Ishikawa (cell line): ENCODE data around the gene RPS6KA5.
A peak's percentile ranks its signal among the peaks of the same experiment; 100 is the strongest.

ENCODE experiments used
- CEBPB ChIP-seq: IDR thresholded peaks from 2 replicates; pipeline ENCODE4 v1.6.1; 2012
- CREB1 ChIP-seq: IDR thresholded peaks from 2 replicates; pipeline ENCODE4 v1.6.1; 2012; ENCODE audit warnings: low read depth
- EGR1 ChIP-seq: IDR thresholded peaks from 2 replicates; pipeline ENCODE4 v1.6.1; 2012
- EP300 ChIP-seq: IDR thresholded peaks from 2 replicates; pipeline ENCODE4 v1.6.1; 2012; ENCODE audit warnings: borderline replicate concordance
- FOXM1 ChIP-seq: IDR thresholded peaks from 2 replicates; pipeline ENCODE4 v1.6.1; 2012; ENCODE audit warnings: low read depth, borderline replicate concordance
- NFIC ChIP-seq: IDR thresholded peaks from 2 replicates; pipeline ENCODE4 v1.6.1; 2012
- RAD21 ChIP-seq: IDR thresholded peaks from 2 replicates; pipeline ENCODE4 v1.6.1; 2012; ENCODE audit warnings: low read depth
- TAF1 ChIP-seq: IDR thresholded peaks from 2 replicates; pipeline ENCODE4 v1.6.1; 2012; ENCODE audit warnings: low read depth, mild to moderate bottlenecking
- TCF12 ChIP-seq: IDR thresholded peaks from 2 replicates; pipeline ENCODE4 v1.6.1; 2012; ENCODE audit warnings: low read depth
- TEAD4 ChIP-seq: IDR thresholded peaks from 2 replicates; pipeline ENCODE4 v1.6.1; 2012
- YY1 ChIP-seq: IDR thresholded peaks from 2 replicates; pipeline ENCODE4 v1.6.1; 2012; ENCODE audit warnings: low read depth
- ZBTB7A ChIP-seq: IDR thresholded peaks from 2 replicates; pipeline ENCODE4 v1.6.1; 2012; ENCODE audit warnings: low read depth
- TF ChIP-seq, protein P1 (sequence below): IDR thresholded peaks from 2 replicates; pipeline ENCODE4 v1.6.1; 2012
- TF ChIP-seq, protein P2 (sequence below): IDR thresholded peaks from 2 replicates; pipeline ENCODE4 v1.6.1; 2012; ENCODE audit warnings: low read depth, mild to moderate bottlenecking
- TF ChIP-seq, protein P3 (sequence below): IDR thresholded peaks from 2 replicates; pipeline ENCODE4 v1.6.1; 2012

Gene RPS6KA5

DNA sequence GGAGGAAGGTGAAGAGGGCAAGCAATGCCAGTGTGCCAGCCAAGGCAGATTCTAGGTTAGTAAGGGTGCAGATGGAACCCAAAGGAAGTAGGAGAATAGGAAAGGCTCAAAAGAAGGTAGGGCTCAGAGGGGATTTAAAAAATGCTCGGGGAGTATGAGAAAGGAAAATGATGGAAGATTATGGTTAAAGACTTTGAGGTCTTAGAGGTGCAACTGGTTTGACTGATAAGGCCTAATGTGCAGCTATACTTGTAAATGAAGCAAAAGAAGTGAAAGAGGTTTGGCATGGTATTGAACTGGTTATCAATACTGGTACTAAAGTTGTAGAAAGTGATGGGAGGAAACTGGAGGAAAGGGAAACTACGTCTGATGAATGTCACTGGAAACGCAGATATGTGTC lies 94.7 kb downstream of the RPS6KA5 start:
- TF ChIP-seq ZBTB7A = no peak
- TF ChIP-seq TAF1 = no peak
- no peak for TF ChIP-seq TCF12
- TF ChIP-seq, protein P1, sequence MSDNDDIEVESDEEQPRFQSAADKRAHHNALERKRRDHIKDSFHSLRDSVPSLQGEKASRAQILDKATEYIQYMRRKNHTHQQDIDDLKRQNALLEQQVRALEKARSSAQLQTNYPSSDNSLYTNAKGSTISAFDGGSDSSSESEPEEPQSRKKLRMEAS = no peak
- TF ChIP-seq FOXM1 = no peak
- TF ChIP-seq YY1 = no peak
- TF ChIP-seq RAD21 = no peak
- TF ChIP-seq CREB1 = no peak
- TF ChIP-seq, protein P2, sequence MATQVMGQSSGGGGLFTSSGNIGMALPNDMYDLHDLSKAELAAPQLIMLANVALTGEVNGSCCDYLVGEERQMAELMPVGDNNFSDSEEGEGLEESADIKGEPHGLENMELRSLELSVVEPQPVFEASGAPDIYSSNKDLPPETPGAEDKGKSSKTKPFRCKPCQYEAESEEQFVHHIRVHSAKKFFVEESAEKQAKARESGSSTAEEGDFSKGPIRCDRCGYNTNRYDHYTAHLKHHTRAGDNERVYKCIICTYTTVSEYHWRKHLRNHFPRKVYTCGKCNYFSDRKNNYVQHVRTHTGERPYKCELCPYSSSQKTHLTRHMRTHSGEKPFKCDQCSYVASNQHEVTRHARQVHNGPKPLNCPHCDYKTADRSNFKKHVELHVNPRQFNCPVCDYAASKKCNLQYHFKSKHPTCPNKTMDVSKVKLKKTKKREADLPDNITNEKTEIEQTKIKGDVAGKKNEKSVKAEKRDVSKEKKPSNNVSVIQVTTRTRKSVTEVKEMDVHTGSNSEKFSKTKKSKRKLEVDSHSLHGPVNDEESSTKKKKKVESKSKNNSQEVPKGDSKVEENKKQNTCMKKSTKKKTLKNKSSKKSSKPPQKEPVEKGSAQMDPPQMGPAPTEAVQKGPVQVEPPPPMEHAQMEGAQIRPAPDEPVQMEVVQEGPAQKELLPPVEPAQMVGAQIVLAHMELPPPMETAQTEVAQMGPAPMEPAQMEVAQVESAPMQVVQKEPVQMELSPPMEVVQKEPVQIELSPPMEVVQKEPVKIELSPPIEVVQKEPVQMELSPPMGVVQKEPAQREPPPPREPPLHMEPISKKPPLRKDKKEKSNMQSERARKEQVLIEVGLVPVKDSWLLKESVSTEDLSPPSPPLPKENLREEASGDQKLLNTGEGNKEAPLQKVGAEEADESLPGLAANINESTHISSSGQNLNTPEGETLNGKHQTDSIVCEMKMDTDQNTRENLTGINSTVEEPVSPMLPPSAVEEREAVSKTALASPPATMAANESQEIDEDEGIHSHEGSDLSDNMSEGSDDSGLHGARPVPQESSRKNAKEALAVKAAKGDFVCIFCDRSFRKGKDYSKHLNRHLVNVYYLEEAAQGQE = no peak
- TF ChIP-seq EP300 = no peak
- TF ChIP-seq NFIC = no peak
- TF ChIP-seq CEBPB = no peak

DNA sequence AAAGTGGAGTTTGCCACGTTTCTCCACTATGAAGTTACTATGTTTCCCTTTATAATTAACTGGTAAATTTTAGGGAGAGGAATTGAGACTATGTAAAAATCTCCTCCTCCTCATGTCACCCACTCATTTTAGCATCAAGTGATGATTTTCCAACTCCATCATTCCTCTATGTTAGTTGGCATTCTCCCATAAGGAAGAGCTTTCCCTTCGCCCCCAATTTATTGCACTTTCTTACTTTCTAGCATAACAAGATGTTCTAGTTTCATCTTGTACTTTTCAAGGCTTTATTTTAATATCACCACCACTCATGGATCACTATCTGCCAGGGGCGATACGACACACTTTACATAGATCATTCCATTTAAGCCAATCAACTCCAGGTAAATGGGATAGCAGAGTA lies 97.1 kb downstream of the RPS6KA5 start:
- TF ChIP-seq TCF12 (no peak), CREB1 (no peak), TAF1 (no peak), FOXM1 (no peak), EP300 (no peak), YY1 (no peak), RAD21 (no peak), NFIC (no peak), CEBPB (no peak), EGR1 (no peak)
- TF ChIP-seq, protein P1 = no peak
- TF ChIP-seq, protein P3, sequence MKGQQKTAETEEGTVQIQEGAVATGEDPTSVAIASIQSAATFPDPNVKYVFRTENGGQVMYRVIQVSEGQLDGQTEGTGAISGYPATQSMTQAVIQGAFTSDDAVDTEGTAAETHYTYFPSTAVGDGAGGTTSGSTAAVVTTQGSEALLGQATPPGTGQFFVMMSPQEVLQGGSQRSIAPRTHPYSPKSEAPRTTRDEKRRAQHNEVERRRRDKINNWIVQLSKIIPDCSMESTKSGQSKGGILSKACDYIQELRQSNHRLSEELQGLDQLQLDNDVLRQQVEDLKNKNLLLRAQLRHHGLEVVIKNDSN = no peak
- TF ChIP-seq, protein P2 = no peak

DNA sequence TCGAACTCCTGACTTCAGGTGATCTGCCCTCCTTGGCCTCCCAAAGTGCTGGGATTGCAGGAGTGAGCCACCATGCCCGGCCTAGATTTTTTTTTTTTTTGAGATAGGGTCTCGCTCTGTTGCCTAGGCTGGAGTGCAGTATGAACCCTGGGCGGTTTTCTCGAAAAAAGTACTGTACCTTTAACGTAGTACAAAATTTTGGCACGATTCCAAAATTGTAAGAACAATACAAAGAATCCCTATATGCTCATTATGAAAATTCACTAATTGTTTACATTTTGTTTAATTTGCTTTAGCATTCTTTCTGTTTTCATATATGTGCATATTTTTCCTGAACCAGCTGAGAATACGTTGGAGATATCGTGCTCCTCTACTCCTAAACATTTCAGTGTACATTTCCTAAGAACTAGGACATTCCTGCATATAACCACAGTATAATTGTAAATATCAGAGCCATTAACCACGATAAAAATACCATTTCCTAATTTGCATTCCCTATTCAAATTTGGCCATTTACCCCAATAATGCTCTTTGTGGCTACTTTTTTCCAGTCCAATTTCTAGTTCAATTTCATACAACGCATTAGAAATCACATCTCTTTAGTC lies 97.8 kb downstream of the RPS6KA5 start:
- TF ChIP-seq NFIC (peak; percentile 24; the same call in 1 of the 2 replicates), TCF12 (no peak), CREB1 (no peak)

DNA sequence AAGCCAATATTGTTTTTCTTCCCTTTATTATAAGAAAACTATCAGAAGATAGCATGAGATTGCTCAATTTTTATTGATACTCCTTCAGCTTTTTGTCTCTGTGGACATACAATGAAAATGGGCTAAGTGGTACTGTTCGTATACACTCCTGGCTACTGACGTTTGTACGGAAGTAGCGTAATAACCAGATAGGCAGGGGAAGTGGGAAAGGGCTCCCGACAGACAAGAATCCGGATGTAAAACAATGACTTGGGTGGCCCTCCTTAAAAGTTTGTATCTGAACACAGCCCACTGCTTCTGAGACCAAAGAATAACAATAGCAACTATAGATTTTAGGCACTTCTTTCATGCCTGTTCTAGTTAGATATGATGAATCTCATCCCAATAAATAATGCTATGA lies 99.6 kb downstream of the RPS6KA5 start:
- TF ChIP-seq TAF1 (no peak), YY1 (no peak), CREB1 (no peak), TCF12 (no peak), EP300 (no peak), TEAD4 (no peak)

DNA sequence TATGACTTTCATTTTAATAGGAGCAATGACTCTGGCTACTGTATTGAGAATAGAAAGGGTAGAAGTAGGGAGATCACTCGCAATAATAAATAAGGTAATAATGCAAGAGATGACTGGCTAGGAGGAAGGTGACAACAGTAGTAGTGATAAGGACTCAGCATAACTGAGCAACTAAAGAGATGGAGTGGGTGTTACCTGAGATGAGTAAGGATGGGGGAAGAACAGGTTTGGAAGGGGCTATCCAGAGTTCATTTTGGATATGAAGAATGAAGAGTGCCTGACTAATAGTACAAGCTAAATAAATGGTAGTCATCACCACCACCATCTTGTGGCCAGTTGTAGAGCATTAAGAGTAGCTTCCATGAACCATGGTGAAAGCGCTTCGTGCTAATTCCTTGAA lies 101.1 kb downstream of the RPS6KA5 start:
- TF ChIP-seq NFIC = no peak
- no peak for TF ChIP-seq EP300
- TF ChIP-seq FOXM1 = no peak
- TF ChIP-seq, protein P1 = no peak
- TF ChIP-seq EGR1 = no peak
- no peak for TF ChIP-seq CREB1
- TF ChIP-seq, protein P2 = no peak
- TF ChIP-seq TEAD4 = no peak
- no peak for TF ChIP-seq ZBTB7A
- no peak for TF ChIP-seq TCF12
- TF ChIP-seq TAF1 = no peak
- TF ChIP-seq, protein P3 = no peak
- no peak for TF ChIP-seq YY1
- no peak for TF ChIP-seq CEBPB
- no peak for TF ChIP-seq RAD21
